HG03039 (cell line): ENCODE results near the gene LMBR1.
"Not testable (repeated sequence)": the region's sequence is repeated elsewhere in the genome, so short reads cannot be mapped to it uniquely, and the experiment has no call there.

Source experiments
- ATAC-seq: cut with Tn5 transposase; IDR thresholded peaks from one replicate; pipeline ENCODE4 v1.9.1; 2021; ENCODE audit warnings: mild to moderate bottlenecking, moderate library complexity; ENCODE audit not compliant: unreplicated experiment

LMBR1 gene

GRCh38 chr7:156892821-156893706 lies at the start of gene LMBR1:
Gene LMBR1 (minus strand): TSS chr7:156893183. CDS start chr7:156892993, 190 bp downstream.
- peak; percentile 73 for ATAC-seq

- no peak for ATAC-seq
Measured at GRCh38 chr7:156942708-156943090, 49.7 kb upstream of the LMBR1 start.

- ATAC-seq, result no peak
Measured at GRCh38 chr7:156941393-156942182, 48.6 kb upstream of the LMBR1 start.

- no peak for ATAC-seq
Measured at GRCh38 chr7:156940421-156941122, 47.6 kb upstream of the LMBR1 start.

- ATAC-seq, result not testable (repeated sequence)
Measured at GRCh38 chr7:156936766-156937165, 43.8 kb upstream of the LMBR1 start.

GRCh38 chr7:156935250-156935649 lies 42.3 kb upstream of the LMBR1 start:
- ATAC-seq, result no peak

GRCh38 chr7:156932006-156932405 lies 39.0 kb upstream of the LMBR1 start:
- no peak for ATAC-seq

GRCh38 chr7:156929789-156930539 lies 37.0 kb upstream of the LMBR1 start:
- no peak for ATAC-seq

- ATAC-seq, result no peak
Measured at GRCh38 chr7:156928406-156928747, 35.4 kb upstream of the LMBR1 start.

- no peak for ATAC-seq
Measured at GRCh38 chr7:156927571-156928405, 34.8 kb upstream of the LMBR1 start.

GRCh38 chr7:156925821-156926220 lies 32.8 kb upstream of the LMBR1 start:
- ATAC-seq, result not testable (repeated sequence)

GRCh38 chr7:156922304-156922703 lies 29.3 kb upstream of the LMBR1 start:
- ATAC-seq, result not testable (repeated sequence)

- ATAC-seq, result not testable (repeated sequence)
Measured at GRCh38 chr7:156920487-156921373, 27.7 kb upstream of the LMBR1 start.

GRCh38 chr7:156920076-156920475 lies 27.1 kb upstream of the LMBR1 start:
- no peak for ATAC-seq

- ATAC-seq, result no peak
Measured at GRCh38 chr7:156919132-156919713, 26.2 kb upstream of the LMBR1 start.

- ATAC-seq, result peak; percentile 49
Measured at GRCh38 chr7:156918635-156919034, 25.7 kb upstream of the LMBR1 start.

GRCh38 chr7:156909574-156910252 lies 16.7 kb upstream of the LMBR1 start:
- not testable (repeated sequence) for ATAC-seq

GRCh38 chr7:156907656-156908055 lies 14.7 kb upstream of the LMBR1 start:
- ATAC-seq, result no peak
